ENCODE data around the gene ZNF490. TPM values are rescaled to one million over a fixed set of nuclear protein-coding genes. Genes with fewer than 3 reads are reported as not detected.

The ZNF490 gene
- 2.3 TPM for polyA plus RNA-seq (2013, experiment 1 of 2)
- polyA plus RNA-seq (2013, experiment 2 of 2), result 2.3 TPM

DNA sequence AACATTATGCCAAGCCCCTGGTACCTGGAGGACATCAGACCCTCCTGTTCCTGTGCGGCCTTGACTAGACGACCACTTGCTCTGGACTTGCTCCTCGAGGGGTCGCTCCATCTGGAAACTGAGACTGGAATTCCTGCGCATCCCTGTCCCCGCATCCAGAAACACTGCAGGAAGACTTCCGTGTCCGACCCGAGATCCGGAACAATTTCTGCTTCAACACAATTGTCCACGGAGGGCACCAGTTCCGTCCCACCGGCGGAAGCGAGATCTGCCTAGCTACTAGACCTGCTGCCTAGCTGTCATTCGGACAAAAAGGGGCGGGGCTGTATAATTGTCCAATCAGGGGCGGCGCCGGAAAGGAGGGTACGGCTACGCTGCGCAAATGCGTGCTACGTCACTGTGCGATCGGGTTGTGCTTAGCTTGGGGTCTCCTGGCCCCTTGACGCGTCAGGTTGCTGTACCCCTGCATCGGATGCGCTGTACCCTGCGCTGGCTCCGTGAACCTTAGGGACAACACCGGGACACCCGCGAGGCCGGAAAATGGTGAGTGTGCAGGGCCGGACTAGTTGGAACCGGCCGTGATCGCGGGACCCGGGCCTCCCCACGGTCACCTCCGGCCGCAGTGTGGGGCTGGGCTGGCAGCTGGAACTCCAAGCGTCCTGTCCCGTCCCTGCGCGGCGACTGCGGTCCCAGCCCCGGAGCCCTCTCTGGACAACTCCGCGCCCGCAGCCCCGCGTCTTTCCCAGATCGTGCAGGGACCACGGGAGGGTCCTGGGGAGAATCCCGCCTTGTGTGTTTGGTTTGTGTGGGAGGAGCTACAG, at the start of gene ZNF490, which contains the start of gene ZNF791:
TSS of gene ZNF490 (minus strand) at position 274 of the 821 bp plus-strand sequence. CDS start at position 141, 133 bp downstream.
TSS of gene ZNF791 (plus strand) at position 381 of the 821 bp plus-strand sequence. CDS start at position 541, 160 bp downstream.
- peak within 1 kb of the TSS; percentile 98 for H3K56ac ChIP-seq (ENCODE audit: low read length)
- peak; percentile 98 for DNase-seq
- H3K27me3 ChIP-seq (ENCODE audit: insufficient read depth, low read length, poor library complexity), result no peaks in the 10 kb centered on the region
- H3K18ac ChIP-seq (ENCODE audit: low read length), result peak within 1 kb of the TSS; percentile 57
- H4K5ac ChIP-seq (ENCODE audit: low read length), result peak within 1 kb of the TSS; percentile 59
- peaks cover 29% of the 10 kb centered on the region for H3K79me2 ChIP-seq (ENCODE audit: control insufficient read depth, insufficient read depth, low read length)
- peak within 1 kb of the TSS; percentile 24 for H3K23ac ChIP-seq (ENCODE audit: low read length)
- H3K4ac ChIP-seq (ENCODE audit: low read depth, low read length), result no peak within 1 kb of the TSS
- peak within 1 kb of the TSS; percentile 85 for H3K27ac ChIP-seq (ENCODE audit: low read depth, low read length)
- peak within 1 kb of the TSS; percentile 97 for H3K9ac ChIP-seq (ENCODE audit: low read length)
- peaks cover 5% of the 10 kb centered on the region for H3K79me1 ChIP-seq (ENCODE audit: low read length)
- H3K4me1 ChIP-seq (ENCODE audit: control insufficient read depth, low read depth, low read length), result no peaks in the 10 kb centered on the region
- no peak within 1 kb of the TSS for H2AK5ac ChIP-seq (ENCODE audit: low read length)
- no peak within 1 kb of the TSS for H2BK15ac ChIP-seq (replicated peaks; ENCODE audit: low read depth)
- no peak within 1 kb of the TSS for H2BK120ac ChIP-seq (ENCODE audit: low read depth, low read length)
- no peaks in the 10 kb centered on the region for H3K36me3 ChIP-seq (ENCODE audit: control insufficient read depth, insufficient read depth, low read length)
- H3K4me3 ChIP-seq (ENCODE audit: low read length), result peak within 1 kb of the TSS; percentile 99
- no CpG with 5 or more reads among the region's 61 CpGs for WGBS (ENCODE audit: extremely low coverage, insufficient coverage, low lambda C conversion rate)
- peak within 1 kb of the TSS; percentile 78 for H2BK5ac ChIP-seq (ENCODE audit: low read length)
- H3K4me2 ChIP-seq (ENCODE audit: low read length), result peak within 1 kb of the TSS; percentile 98
- H4K8ac ChIP-seq (ENCODE audit: low read depth, low read length), result no peak within 1 kb of the TSS

DNA sequence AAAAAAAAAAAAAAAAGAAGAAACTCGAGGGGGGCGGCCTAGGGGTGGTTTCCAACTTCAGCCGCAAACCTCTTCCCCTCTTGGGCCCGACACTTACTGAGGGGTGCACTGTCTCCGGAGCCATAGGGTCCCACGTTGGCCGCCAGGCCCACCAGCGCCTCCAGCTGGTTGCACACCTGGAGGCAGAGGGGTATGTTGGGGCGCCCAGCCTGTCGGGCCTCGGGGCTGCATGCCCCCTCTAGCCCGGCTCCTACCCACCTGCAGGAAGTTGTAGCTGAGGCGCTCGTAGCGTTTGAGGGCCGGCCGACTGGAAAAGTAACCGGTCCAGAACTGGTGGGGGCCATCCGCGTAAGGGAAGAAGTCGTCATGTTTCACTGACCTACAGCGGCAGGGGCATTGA, 47.4 kb upstream of the ZNF490 start:
- Histone ChIP-seq H3K9ac (ENCODE audit: low read length) (no peak overlapping the region), H3K36me3 (ENCODE audit: control insufficient read depth, insufficient read depth, low read length) (peaks cover 6% of the 10 kb centered on the region)
- WGBS (ENCODE audit: extremely low coverage, insufficient coverage, low lambda C conversion rate), result no CpG with 5 or more reads among the region's 22 CpGs

DNA sequence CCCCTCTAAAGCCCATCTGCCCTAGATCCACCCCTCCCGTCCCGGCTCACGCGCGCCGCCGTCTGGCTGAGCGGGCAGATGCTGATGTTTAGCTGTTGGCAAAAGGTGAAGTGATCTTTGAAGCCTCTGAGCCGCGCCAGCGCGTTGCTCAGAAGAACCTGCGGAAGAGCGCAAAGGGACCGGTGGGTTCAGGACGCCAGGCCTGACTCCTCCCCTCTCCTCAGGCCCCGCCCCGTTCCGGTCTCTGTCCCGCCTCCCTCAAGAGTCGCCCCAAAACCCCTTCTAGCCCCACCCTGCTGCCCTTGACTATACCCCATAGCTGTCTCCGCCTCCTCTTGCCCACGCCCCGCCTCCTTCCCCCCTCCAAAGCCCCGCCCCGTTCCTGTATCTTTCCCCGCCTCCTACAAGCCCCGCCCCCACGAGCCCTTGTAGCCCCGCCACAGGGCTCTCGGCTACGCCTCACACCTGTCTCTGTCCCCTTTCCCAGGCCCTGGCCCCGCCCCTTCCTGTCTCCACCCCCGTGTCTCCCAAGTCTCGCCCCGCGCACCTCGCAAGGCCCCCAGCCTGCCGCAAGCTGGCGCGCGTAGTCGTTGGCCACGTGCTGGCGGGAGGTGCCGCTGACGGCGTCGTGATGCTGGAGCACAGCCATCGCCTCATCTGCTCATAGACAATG, 46.4 kb upstream of the ZNF490 start:
- H3K4ac ChIP-seq (ENCODE audit: low read depth, low read length), result no peak overlapping the region
- H3K4me2 ChIP-seq (ENCODE audit: low read length), result no peak overlapping the region
- no peak overlapping the region for H3K56ac ChIP-seq (ENCODE audit: low read length)
- no CpG with 5 or more reads among the region's 50 CpGs for WGBS (ENCODE audit: extremely low coverage, insufficient coverage, low lambda C conversion rate)
- no peak overlapping the region for H2BK5ac ChIP-seq (ENCODE audit: low read length)
- no peak overlapping the region for H3K4me3 ChIP-seq (ENCODE audit: low read length)
- no peaks in the 10 kb centered on the region for H3K4me1 ChIP-seq (ENCODE audit: control insufficient read depth, low read depth, low read length)
- H2AK5ac ChIP-seq (ENCODE audit: low read length), result no peak overlapping the region
- H3K27ac ChIP-seq (ENCODE audit: low read depth, low read length), result no peak overlapping the region
- H3K18ac ChIP-seq (ENCODE audit: low read length), result no peak overlapping the region
- no peak overlapping the region for H3K23ac ChIP-seq (ENCODE audit: low read length)
- H4K8ac ChIP-seq (ENCODE audit: low read depth, low read length), result no peak overlapping the region
- H2BK120ac ChIP-seq (ENCODE audit: low read depth, low read length), result no peak overlapping the region
- no peak overlapping the region for H4K5ac ChIP-seq (ENCODE audit: low read length)
- no peaks in the 10 kb centered on the region for H3K27me3 ChIP-seq (ENCODE audit: insufficient read depth, low read length, poor library complexity)
- H3K79me2 ChIP-seq (ENCODE audit: control insufficient read depth, insufficient read depth, low read length), result no peaks in the 10 kb centered on the region
- H3K79me1 ChIP-seq (ENCODE audit: low read length), result no peaks in the 10 kb centered on the region
- H2BK15ac ChIP-seq (replicated peaks; ENCODE audit: low read depth), result no peak overlapping the region
- peak; percentile 77 for DNase-seq
- peaks cover 6% of the 10 kb centered on the region for H3K36me3 ChIP-seq (ENCODE audit: control insufficient read depth, insufficient read depth, low read length)
- no peak overlapping the region for H3K9ac ChIP-seq (ENCODE audit: low read length)

More for the DNA sequence above, 47.4 kb upstream of the ZNF490 start:
- Histone ChIP-seq H3K56ac (ENCODE audit: low read length) (no peak overlapping the region), H4K8ac (ENCODE audit: low read depth, low read length) (no peak overlapping the region), H4K5ac (ENCODE audit: low read length) (no peak overlapping the region), H2BK5ac (ENCODE audit: low read length) (no peak overlapping the region), H3K18ac (ENCODE audit: low read length) (no peak overlapping the region), H2BK15ac (replicated peaks; ENCODE audit: low read depth) (no peak overlapping the region), H3K79me2 (ENCODE audit: control insufficient read depth, insufficient read depth, low read length) (no peaks in the 10 kb centered on the region), H3K27ac (ENCODE audit: low read depth, low read length) (no peak overlapping the region), H3K79me1 (ENCODE audit: low read length) (no peaks in the 10 kb centered on the region), H3K27me3 (ENCODE audit: insufficient read depth, low read length, poor library complexity) (no peaks in the 10 kb centered on the region), H3K4ac (ENCODE audit: low read depth, low read length) (no peak overlapping the region), H3K4me1 (ENCODE audit: control insufficient read depth, low read depth, low read length) (no peaks in the 10 kb centered on the region), H2BK120ac (ENCODE audit: low read depth, low read length) (no peak overlapping the region), H2AK5ac (ENCODE audit: low read length) (no peak overlapping the region), H3K4me3 (ENCODE audit: low read length) (no peak overlapping the region), H3K4me2 (ENCODE audit: low read length) (no peak overlapping the region), H3K23ac (ENCODE audit: low read length) (no peak overlapping the region)
- no peak for DNase-seq

DNA sequence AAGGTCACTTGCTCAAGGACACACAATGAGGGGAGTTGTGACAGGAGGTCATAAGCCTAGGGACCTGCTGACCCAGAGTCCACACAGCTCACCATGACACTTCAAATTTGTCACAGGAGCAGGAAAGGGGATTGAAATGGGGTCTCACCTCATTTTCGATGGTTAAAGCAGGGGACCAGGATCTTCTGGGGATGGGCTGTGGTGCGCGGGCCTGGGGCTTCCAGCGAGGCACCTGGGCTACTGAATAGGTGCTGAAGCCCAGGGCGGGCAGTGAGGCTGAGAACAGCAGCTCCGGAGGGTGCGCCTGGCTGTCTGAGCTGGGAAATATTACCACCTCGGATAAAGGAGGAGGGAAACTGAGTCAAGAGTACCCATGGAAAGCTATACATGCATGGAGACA, 44.9 kb upstream of the ZNF490 start:
- H2BK15ac ChIP-seq (replicated peaks; ENCODE audit: low read depth), result no peak overlapping the region
- no peak overlapping the region for H3K23ac ChIP-seq (ENCODE audit: low read length)
- H2BK5ac ChIP-seq (ENCODE audit: low read length), result no peak overlapping the region
- no peaks in the 10 kb centered on the region for H3K27me3 ChIP-seq (ENCODE audit: insufficient read depth, low read length, poor library complexity)
- no peaks in the 10 kb centered on the region for H3K4me1 ChIP-seq (ENCODE audit: control insufficient read depth, low read depth, low read length)
- H3K36me3 ChIP-seq (ENCODE audit: control insufficient read depth, insufficient read depth, low read length), result peaks cover 3% of the 10 kb centered on the region
- H2AK5ac ChIP-seq (ENCODE audit: low read length), result no peak overlapping the region
- H3K79me1 ChIP-seq (ENCODE audit: low read length), result no peaks in the 10 kb centered on the region
- H4K8ac ChIP-seq (ENCODE audit: low read depth, low read length), result no peak overlapping the region
- H3K18ac ChIP-seq (ENCODE audit: low read length), result no peak overlapping the region
- WGBS (ENCODE audit: extremely low coverage, insufficient coverage, low lambda C conversion rate), result no CpG with 5 or more reads among the region's 8 CpGs
- no peak for DNase-seq
- no peak overlapping the region for H4K5ac ChIP-seq (ENCODE audit: low read length)
- H3K4ac ChIP-seq (ENCODE audit: low read depth, low read length), result no peak overlapping the region
- no peaks in the 10 kb centered on the region for H3K79me2 ChIP-seq (ENCODE audit: control insufficient read depth, insufficient read depth, low read length)
- H3K27ac ChIP-seq (ENCODE audit: low read depth, low read length), result no peak overlapping the region
- no peak overlapping the region for H3K4me2 ChIP-seq (ENCODE audit: low read length)
- H2BK120ac ChIP-seq (ENCODE audit: low read depth, low read length), result no peak overlapping the region
- no peak overlapping the region for H3K4me3 ChIP-seq (ENCODE audit: low read length)
- no peak overlapping the region for H3K56ac ChIP-seq (ENCODE audit: low read length)
- no peak overlapping the region for H3K9ac ChIP-seq (ENCODE audit: low read length)

DNA sequence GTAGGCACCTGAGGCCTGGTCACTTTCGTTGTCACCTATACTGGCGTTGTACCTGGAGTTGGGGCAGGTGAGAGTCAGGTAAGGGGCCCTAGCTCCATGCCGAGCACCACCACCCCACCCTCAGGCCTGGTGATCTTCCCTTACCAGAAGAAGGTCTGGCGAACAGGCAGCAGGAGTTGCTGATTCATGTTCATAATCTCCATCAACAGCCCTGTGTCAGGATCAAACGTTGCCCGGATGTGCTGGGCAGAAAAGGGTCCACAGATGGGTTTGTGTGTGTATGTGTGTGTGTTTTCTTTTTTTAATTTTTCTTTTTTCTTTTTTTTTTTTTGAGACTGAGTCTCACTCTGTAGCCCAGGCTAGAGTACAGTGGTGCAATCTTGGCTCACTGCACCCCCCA, 41.6 kb upstream of the ZNF490 start:
- no peak overlapping the region for H3K23ac ChIP-seq (ENCODE audit: low read length)
- H3K4ac ChIP-seq (ENCODE audit: low read depth, low read length), result no peak overlapping the region
- H3K9ac ChIP-seq (ENCODE audit: low read length), result no peak overlapping the region
- no peak overlapping the region for H3K4me2 ChIP-seq (ENCODE audit: low read length)
- no peak overlapping the region for H4K8ac ChIP-seq (ENCODE audit: low read depth, low read length)
- H3K79me2 ChIP-seq (ENCODE audit: control insufficient read depth, insufficient read depth, low read length), result no peaks in the 10 kb centered on the region
- no peak overlapping the region for H2BK120ac ChIP-seq (ENCODE audit: low read depth, low read length)
- no peak for DNase-seq
- no peak overlapping the region for H2AK5ac ChIP-seq (ENCODE audit: low read length)
- no peak overlapping the region for H4K5ac ChIP-seq (ENCODE audit: low read length)
- H2BK5ac ChIP-seq (ENCODE audit: low read length), result no peak overlapping the region
- no peak overlapping the region for H2BK15ac ChIP-seq (replicated peaks; ENCODE audit: low read depth)
- peaks cover 3% of the 10 kb centered on the region for H3K36me3 ChIP-seq (ENCODE audit: control insufficient read depth, insufficient read depth, low read length)
- no CpG with 5 or more reads among the region's 6 CpGs for WGBS (ENCODE audit: extremely low coverage, insufficient coverage, low lambda C conversion rate)
- H3K79me1 ChIP-seq (ENCODE audit: low read length), result no peaks in the 10 kb centered on the region
- no peak overlapping the region for H3K27ac ChIP-seq (ENCODE audit: low read depth, low read length)
- no peak overlapping the region for H3K56ac ChIP-seq (ENCODE audit: low read length)
- H3K4me3 ChIP-seq (ENCODE audit: low read length), result no peak overlapping the region
- no peaks in the 10 kb centered on the region for H3K27me3 ChIP-seq (ENCODE audit: insufficient read depth, low read length, poor library complexity)
- no peaks in the 10 kb centered on the region for H3K4me1 ChIP-seq (ENCODE audit: control insufficient read depth, low read depth, low read length)
- H3K18ac ChIP-seq (ENCODE audit: low read length), result no peak overlapping the region
